WTC11 (cell line): Measurements from ENCODE around the gene LHFPL6. TPM values are rescaled to one million over a fixed set of nuclear protein-coding genes. Genes with fewer than 3 reads are reported as not detected.

Experiments used
- ATAC-seq: fragments of 200-7000 bp; cut with Tn5 transposase; 2 replicates; pipeline ENCODE4 v1.10.0; 2021; ENCODE audit warnings: mild to moderate bottlenecking, moderate library complexity
- CTCF ChIA-PET: fragments of 300-600 bp; sonication (Branson Sonifier 250); formaldehyde crosslinking; loops from one replicate; lab custom pipeline; 2021; ENCODE audit warnings: antibody characterized with exemption; lab: Charles Lee
- POLR2A ChIA-PET: fragments of 350-600 bp; sonication (Branson Sonifier 250); formaldehyde crosslinking; loops from one replicate; lab custom pipeline; 2021; ENCODE audit warnings: antibody characterized with exemption; lab: Charles Lee
- DNase-seq: peaks from one replicate; pipeline ENCODE4 v3.0.0; 2021; ENCODE audit warnings: low spot score
- H3K27ac Mint-ChIP-seq: 2 replicates; pipeline ENCODE4 v1.8.0; 2021; ENCODE audit warnings: mixed read lengths
- H3K27me3 Mint-ChIP-seq: 2 replicates; pipeline ENCODE4 v1.8.0; 2021; ENCODE audit warnings: low read depth, mild to moderate bottlenecking, moderate library complexity, mixed read lengths
- H3K36me3 Mint-ChIP-seq: 2 replicates; pipeline ENCODE4 v1.8.0; 2021; ENCODE audit warnings: mixed read lengths
- H3K4me1 Mint-ChIP-seq: 2 replicates; pipeline ENCODE4 v1.8.0; 2022; ENCODE audit warnings: mixed read lengths
- H3K4me3 Mint-ChIP-seq: 2 replicates; pipeline ENCODE4 v1.8.0; 2021; ENCODE audit warnings: mild to moderate bottlenecking, moderate library complexity, mixed read lengths
- H3K9me3 Mint-ChIP-seq: 2 replicates; pipeline ENCODE4 v1.8.0; 2021; ENCODE audit warnings: mixed read lengths
- ATF1 ChIP-seq: sonication (generic); formaldehyde crosslinking; IDR thresholded peaks from 2 replicates; pipeline ENCODE4 v1.8.1; 2023; ENCODE audit warnings: mild to moderate bottlenecking, moderate library complexity, missing genetic modification reagents
- CBFB ChIP-seq: sonication (generic); formaldehyde crosslinking; IDR thresholded peaks from 2 replicates; pipeline ENCODE4 v1.8.1; 2022; ENCODE audit warnings: mild to moderate bottlenecking, low read depth, missing genetic modification reagents
- FOXP1 ChIP-seq: sonication (generic); formaldehyde crosslinking; IDR thresholded peaks from 2 replicates; pipeline ENCODE4 v1.8.0; 2022; ENCODE audit warnings: missing genetic modification reagents, mild to moderate bottlenecking, moderate library complexity, borderline replicate concordance
- GABPB1 ChIP-seq: sonication (generic); formaldehyde crosslinking; IDR thresholded peaks from 2 replicates; pipeline ENCODE4 v1.8.1; 2023; ENCODE audit warnings: mild to moderate bottlenecking, missing genetic modification reagents
- MYBL2 ChIP-seq: sonication (generic); formaldehyde crosslinking; IDR thresholded peaks from 2 replicates; pipeline ENCODE4 v1.8.1; 2023; ENCODE audit warnings: mild to moderate bottlenecking, moderate library complexity, missing genetic modification reagents
- NFYB ChIP-seq: sonication (generic); formaldehyde crosslinking; conservative IDR thresholded peaks from 2 replicates; pipeline ENCODE4 v1.8.0; 2022; ENCODE audit warnings: low read depth, missing genetic modification reagents
- NR1H2 ChIP-seq: sonication (generic); formaldehyde crosslinking; IDR thresholded peaks from 2 replicates; pipeline ENCODE4 v1.9.0; 2021; ENCODE audit warnings: mild to moderate bottlenecking, moderate library complexity, missing genetic modification reagents
- RELA ChIP-seq: sonication (generic); formaldehyde crosslinking; IDR thresholded peaks from 2 replicates; pipeline ENCODE4 v1.8.1; 2022; ENCODE audit warnings: missing genetic modification reagents, mild to moderate bottlenecking, borderline replicate concordance
- RORB ChIP-seq: fragments of 250-450 bp; sonication (Bioruptor Pico); IDR thresholded peaks from 2 replicates; pipeline ENCODE4 v1.9.0; 2021; ENCODE audit warnings: mild to moderate bottlenecking
- SMAD3 ChIP-seq: sonication (generic); formaldehyde crosslinking; IDR thresholded peaks from 2 replicates; pipeline ENCODE4 v1.8.0; 2022; ENCODE audit warnings: missing genetic modification reagents, mild to moderate bottlenecking, borderline replicate concordance
- SMAD4 ChIP-seq: sonication (generic); formaldehyde crosslinking; IDR thresholded peaks from 2 replicates; pipeline ENCODE4 v1.8.0; 2022; ENCODE audit warnings: mild to moderate bottlenecking, missing genetic modification reagents
- total RNA-seq: library from RNA; stranded (reverse); gene quantifications from 3 replicates; pipeline ENCODE4 v1.2.3, GENCODE V29; 2021
- TF ChIP-seq, protein P1 (sequence below): sonication (generic); formaldehyde crosslinking; conservative IDR thresholded peaks from 2 replicates; pipeline ENCODE4 v1.8.1; 2023; ENCODE audit warnings: mild to moderate bottlenecking, low read depth, missing genetic modification reagents, moderate library complexity
- TF ChIP-seq, protein P2 (sequence below): fragments of 250-450 bp; sonication (Bioruptor Pico); IDR thresholded peaks from 2 replicates; pipeline ENCODE4 v1.9.0; 2021; ENCODE audit warnings: mild to moderate bottlenecking
- TF ChIP-seq, protein P3 (sequence below): sonication (generic); formaldehyde crosslinking; IDR thresholded peaks from 2 replicates; pipeline ENCODE4 v1.8.0; 2022; ENCODE audit warnings: mild to moderate bottlenecking, missing genetic modification reagents
- TF ChIP-seq, protein P4 (sequence below): sonication (generic); formaldehyde crosslinking; IDR thresholded peaks from 2 replicates; pipeline ENCODE4 v1.8.1; 2022; ENCODE audit warnings: mild to moderate bottlenecking, missing genetic modification reagents, moderate library complexity, borderline replicate concordance
- TF ChIP-seq, protein P5 (sequence below): sonication (generic); formaldehyde crosslinking; IDR thresholded peaks from 2 replicates; pipeline ENCODE4 v1.8.1; 2023; ENCODE audit warnings: mild to moderate bottlenecking, missing genetic modification reagents, borderline replicate concordance
- TF ChIP-seq, protein P6 (sequence below): sonication (generic); formaldehyde crosslinking; IDR thresholded peaks from 2 replicates; pipeline ENCODE4 v1.8.1; 2023; ENCODE audit warnings: mild to moderate bottlenecking, missing genetic modification reagents
- TF ChIP-seq, protein P7 (sequence below): sonication (generic); formaldehyde crosslinking; IDR thresholded peaks from 2 replicates; pipeline ENCODE4 v1.8.0; 2022; ENCODE audit warnings: missing genetic modification reagents
- TF ChIP-seq, protein P8 (sequence below): fragments of 250-450 bp; sonication (Bioruptor Pico); IDR thresholded peaks from 2 replicates; pipeline ENCODE4 v1.8.0; 2021; ENCODE audit warnings: mild to moderate bottlenecking

Gene LHFPL6
- total RNA-seq, 1 experiment from 2014 or later, result 4.5 TPM

DNA sequence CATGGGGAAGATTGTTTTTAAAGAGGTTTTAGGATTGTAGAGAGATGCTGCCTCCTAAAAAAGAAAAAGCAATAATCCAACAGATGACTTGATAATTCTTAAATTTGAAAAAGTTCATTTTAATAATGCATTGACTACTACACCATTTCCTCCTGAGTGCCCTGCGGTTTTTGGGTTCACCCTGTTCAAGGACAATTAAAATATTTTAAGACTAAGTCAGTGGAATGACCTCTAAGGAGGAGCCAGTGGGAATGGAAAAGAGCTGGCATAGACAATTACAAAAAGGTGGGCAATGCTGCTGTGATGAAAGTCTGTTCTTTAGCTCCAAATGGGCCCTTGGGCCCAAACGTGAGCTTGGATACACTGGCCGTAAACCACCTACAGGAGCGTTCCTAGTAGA is 217.8 kb downstream of the LHFPL6 start:
- ATAC-seq, result no peak
- POLR2A ChIA-PET, result no interaction called here
- H3K4me3 Mint-ChIP-seq, result no peak overlapping the region
- H3K4me1 Mint-ChIP-seq, result peaks cover 22% of the 10 kb centered on the region
- TF ChIP-seq SMAD4 (CRISPR knock-in tag) (no peak), CBFB (no peak), NFYB (no peak), RORB (CRISPR knock-in tag) (no peak), SMAD3 (CRISPR knock-in tag) (no peak), ATF1 (CRISPR knock-in tag) (no peak), RELA (CRISPR knock-in tag) (no peak), MYBL2 (CRISPR knock-in tag) (no peak), GABPB1 (CRISPR knock-in tag) (no peak), NR1H2 (CRISPR knock-in tag) (no peak), FOXP1 (CRISPR knock-in tag) (no peak)
- TF ChIP-seq, protein P1, sequence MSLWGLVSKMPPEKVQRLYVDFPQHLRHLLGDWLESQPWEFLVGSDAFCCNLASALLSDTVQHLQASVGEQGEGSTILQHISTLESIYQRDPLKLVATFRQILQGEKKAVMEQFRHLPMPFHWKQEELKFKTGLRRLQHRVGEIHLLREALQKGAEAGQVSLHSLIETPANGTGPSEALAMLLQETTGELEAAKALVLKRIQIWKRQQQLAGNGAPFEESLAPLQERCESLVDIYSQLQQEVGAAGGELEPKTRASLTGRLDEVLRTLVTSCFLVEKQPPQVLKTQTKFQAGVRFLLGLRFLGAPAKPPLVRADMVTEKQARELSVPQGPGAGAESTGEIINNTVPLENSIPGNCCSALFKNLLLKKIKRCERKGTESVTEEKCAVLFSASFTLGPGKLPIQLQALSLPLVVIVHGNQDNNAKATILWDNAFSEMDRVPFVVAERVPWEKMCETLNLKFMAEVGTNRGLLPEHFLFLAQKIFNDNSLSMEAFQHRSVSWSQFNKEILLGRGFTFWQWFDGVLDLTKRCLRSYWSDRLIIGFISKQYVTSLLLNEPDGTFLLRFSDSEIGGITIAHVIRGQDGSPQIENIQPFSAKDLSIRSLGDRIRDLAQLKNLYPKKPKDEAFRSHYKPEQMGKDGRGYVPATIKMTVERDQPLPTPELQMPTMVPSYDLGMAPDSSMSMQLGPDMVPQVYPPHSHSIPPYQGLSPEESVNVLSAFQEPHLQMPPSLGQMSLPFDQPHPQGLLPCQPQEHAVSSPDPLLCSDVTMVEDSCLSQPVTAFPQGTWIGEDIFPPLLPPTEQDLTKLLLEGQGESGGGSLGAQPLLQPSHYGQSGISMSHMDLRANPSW, result no peak
- TF ChIP-seq, protein P2, sequence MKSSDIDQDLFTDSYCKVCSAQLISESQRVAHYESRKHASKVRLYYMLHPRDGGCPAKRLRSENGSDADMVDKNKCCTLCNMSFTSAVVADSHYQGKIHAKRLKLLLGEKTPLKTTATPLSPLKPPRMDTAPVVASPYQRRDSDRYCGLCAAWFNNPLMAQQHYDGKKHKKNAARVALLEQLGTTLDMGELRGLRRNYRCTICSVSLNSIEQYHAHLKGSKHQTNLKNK (CRISPR knock-in tag), result no peak
- TF ChIP-seq, protein P3, sequence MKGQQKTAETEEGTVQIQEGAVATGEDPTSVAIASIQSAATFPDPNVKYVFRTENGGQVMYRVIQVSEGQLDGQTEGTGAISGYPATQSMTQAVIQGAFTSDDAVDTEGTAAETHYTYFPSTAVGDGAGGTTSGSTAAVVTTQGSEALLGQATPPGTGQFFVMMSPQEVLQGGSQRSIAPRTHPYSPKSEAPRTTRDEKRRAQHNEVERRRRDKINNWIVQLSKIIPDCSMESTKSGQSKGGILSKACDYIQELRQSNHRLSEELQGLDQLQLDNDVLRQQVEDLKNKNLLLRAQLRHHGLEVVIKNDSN (CRISPR knock-in tag), result no peak
- TF ChIP-seq, protein P4, sequence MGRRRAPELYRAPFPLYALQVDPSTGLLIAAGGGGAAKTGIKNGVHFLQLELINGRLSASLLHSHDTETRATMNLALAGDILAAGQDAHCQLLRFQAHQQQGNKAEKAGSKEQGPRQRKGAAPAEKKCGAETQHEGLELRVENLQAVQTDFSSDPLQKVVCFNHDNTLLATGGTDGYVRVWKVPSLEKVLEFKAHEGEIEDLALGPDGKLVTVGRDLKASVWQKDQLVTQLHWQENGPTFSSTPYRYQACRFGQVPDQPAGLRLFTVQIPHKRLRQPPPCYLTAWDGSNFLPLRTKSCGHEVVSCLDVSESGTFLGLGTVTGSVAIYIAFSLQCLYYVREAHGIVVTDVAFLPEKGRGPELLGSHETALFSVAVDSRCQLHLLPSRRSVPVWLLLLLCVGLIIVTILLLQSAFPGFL (CRISPR knock-in tag), result no peak
- TF ChIP-seq, protein P5, sequence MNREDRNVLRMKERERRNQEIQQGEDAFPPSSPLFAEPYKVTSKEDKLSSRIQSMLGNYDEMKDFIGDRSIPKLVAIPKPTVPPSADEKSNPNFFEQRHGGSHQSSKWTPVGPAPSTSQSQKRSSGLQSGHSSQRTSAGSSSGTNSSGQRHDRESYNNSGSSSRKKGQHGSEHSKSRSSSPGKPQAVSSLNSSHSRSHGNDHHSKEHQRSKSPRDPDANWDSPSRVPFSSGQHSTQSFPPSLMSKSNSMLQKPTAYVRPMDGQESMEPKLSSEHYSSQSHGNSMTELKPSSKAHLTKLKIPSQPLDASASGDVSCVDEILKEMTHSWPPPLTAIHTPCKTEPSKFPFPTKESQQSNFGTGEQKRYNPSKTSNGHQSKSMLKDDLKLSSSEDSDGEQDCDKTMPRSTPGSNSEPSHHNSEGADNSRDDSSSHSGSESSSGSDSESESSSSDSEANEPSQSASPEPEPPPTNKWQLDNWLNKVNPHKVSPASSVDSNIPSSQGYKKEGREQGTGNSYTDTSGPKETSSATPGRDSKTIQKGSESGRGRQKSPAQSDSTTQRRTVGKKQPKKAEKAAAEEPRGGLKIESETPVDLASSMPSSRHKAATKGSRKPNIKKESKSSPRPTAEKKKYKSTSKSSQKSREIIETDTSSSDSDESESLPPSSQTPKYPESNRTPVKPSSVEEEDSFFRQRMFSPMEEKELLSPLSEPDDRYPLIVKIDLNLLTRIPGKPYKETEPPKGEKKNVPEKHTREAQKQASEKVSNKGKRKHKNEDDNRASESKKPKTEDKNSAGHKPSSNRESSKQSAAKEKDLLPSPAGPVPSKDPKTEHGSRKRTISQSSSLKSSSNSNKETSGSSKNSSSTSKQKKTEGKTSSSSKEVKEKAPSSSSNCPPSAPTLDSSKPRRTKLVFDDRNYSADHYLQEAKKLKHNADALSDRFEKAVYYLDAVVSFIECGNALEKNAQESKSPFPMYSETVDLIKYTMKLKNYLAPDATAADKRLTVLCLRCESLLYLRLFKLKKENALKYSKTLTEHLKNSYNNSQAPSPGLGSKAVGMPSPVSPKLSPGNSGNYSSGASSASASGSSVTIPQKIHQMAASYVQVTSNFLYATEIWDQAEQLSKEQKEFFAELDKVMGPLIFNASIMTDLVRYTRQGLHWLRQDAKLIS, result no peak
- TF ChIP-seq, protein P6, sequence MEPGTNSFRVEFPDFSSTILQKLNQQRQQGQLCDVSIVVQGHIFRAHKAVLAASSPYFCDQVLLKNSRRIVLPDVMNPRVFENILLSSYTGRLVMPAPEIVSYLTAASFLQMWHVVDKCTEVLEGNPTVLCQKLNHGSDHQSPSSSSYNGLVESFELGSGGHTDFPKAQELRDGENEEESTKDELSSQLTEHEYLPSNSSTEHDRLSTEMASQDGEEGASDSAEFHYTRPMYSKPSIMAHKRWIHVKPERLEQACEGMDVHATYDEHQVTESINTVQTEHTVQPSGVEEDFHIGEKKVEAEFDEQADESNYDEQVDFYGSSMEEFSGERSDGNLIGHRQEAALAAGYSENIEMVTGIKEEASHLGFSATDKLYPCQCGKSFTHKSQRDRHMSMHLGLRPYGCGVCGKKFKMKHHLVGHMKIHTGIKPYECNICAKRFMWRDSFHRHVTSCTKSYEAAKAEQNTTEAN, result no peak
- TF ChIP-seq, protein P7, sequence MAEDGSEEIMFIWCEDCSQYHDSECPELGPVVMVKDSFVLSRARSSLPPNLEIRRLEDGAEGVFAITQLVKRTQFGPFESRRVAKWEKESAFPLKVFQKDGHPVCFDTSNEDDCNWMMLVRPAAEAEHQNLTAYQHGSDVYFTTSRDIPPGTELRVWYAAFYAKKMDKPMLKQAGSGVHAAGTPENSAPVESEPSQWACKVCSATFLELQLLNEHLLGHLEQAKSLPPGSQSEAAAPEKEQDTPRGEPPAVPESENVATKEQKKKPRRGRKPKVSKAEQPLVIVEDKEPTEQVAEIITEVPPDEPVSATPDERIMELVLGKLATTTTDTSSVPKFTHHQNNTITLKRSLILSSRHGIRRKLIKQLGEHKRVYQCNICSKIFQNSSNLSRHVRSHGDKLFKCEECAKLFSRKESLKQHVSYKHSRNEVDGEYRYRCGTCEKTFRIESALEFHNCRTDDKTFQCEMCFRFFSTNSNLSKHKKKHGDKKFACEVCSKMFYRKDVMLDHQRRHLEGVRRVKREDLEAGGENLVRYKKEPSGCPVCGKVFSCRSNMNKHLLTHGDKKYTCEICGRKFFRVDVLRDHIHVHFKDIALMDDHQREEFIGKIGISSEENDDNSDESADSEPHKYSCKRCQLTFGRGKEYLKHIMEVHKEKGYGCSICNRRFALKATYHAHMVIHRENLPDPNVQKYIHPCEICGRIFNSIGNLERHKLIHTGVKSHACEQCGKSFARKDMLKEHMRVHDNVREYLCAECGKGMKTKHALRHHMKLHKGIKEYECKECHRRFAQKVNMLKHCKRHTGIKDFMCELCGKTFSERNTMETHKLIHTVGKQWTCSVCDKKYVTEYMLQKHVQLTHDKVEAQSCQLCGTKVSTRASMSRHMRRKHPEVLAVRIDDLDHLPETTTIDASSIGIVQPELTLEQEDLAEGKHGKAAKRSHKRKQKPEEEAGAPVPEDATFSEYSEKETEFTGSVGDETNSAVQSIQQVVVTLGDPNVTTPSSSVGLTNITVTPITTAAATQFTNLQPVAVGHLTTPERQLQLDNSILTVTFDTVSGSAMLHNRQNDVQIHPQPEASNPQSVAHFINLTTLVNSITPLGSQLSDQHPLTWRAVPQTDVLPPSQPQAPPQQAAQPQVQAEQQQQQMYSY, result no peak
- TF ChIP-seq, protein P8, sequence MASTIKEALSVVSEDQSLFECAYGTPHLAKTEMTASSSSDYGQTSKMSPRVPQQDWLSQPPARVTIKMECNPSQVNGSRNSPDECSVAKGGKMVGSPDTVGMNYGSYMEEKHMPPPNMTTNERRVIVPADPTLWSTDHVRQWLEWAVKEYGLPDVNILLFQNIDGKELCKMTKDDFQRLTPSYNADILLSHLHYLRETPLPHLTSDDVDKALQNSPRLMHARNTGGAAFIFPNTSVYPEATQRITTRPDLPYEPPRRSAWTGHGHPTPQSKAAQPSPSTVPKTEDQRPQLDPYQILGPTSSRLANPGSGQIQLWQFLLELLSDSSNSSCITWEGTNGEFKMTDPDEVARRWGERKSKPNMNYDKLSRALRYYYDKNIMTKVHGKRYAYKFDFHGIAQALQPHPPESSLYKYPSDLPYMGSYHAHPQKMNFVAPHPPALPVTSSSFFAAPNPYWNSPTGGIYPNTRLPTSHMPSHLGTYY (CRISPR knock-in tag), result no peak
- TF ChIP-seq, all 79 proteins: peak for 0
- peaks cover 100% of the 10 kb centered on the region for H3K27me3 Mint-ChIP-seq
- H3K27ac Mint-ChIP-seq, result no peak overlapping the region
- CTCF ChIA-PET, result interaction anchor here (0.6 to 2.5 kb wide), 9 partner anchors 10 to 334 kb away, joined by 3 to 19 read pairs (median 4); partner anchors contain the start of gene LHFPL6
- peaks cover 6% of the 10 kb centered on the region for H3K9me3 Mint-ChIP-seq
- DNase-seq, result no peak
- peaks cover 3% of the 10 kb centered on the region; the same call in 1 of the 2 replicates for H3K36me3 Mint-ChIP-seq
